HG03196 (cell line): ENCODE measurements around the gene NR3C2.

Source experiments
- ATAC-seq: cut with Tn5 transposase; IDR thresholded peaks from one replicate; pipeline ENCODE4 v1.9.1; 2021; ENCODE audit not compliant: unreplicated experiment

The NR3C2 gene

DNA sequence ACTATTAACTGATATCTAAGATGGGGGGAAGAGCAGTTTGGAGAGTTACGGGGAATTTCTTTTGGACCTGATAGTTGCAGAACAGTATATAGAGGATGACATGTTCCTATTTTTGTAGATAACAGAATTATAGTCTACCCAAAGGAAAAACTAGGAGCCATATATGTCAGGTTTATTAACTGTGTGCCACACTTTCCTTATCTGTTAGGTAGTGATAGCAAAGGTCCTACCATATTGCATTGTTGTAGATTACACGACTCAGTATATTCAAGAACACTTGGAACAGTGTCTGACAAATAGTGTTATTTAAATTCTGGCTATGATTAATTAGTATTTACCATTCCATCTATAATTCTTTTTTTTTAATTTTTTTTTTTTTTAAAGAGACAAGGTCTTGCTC lies 175.3 kb downstream of the NR3C2 start:
- ATAC-seq, result no peak

DNA sequence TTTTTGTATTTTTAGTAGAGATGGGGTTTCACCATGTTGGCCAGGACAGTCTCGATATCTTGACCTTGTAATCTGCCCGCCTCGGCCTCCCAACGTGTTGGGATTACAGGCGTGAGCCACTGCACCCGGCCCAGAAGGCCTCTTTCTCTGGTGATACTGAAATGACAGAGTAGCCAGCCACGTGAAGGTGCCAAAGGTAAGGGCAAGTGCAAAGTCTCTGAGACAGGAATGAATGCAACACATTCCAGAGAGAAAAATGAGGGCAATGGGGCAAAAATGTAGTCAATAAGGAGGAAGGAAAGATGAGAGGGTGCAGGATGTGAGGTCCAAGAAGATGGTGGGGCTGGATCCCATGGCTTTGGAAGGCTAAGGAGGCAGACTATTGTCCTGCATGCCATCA lies 176.0 kb downstream of the NR3C2 start:
- ATAC-seq, result no peak

DNA sequence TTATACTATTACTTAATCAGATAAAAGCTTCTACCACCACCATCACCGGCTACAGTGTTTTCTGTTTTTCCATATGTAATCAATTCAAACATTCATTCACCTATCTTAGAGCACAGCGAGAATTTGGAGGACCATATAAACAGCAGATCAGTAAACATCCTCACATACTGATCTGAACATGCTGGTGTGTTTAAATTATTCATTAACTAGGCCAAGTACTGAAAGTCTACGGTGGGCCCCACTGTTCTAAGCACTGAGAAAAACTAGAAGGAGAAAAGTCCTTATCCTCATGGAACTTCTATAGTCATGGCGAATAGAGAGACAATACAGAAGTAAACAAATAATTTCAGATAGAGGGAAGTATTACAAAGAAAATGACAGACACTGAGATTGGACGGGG lies 176.6 kb downstream of the NR3C2 start:
- ATAC-seq, result no peak

DNA sequence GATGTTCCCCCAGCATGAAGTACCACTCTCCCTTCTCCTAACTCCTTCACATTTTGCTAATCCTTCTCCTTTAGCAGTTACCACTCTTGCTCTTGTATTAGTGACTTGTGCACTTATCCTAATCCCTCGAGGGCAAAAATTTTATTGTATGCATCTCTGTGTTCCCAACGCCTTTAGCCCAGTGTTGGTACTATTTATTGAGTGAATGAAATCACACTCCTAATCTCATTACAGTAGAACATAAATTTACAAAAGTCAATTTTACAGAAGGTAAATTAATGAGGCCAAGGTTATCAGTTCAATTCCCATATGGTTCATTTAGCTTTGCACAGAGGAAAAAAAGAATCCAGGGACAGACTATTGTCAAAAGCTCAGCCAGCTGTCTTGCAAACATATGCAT lies 178.4 kb downstream of the NR3C2 start:
- ATAC-seq, result no peak

DNA sequence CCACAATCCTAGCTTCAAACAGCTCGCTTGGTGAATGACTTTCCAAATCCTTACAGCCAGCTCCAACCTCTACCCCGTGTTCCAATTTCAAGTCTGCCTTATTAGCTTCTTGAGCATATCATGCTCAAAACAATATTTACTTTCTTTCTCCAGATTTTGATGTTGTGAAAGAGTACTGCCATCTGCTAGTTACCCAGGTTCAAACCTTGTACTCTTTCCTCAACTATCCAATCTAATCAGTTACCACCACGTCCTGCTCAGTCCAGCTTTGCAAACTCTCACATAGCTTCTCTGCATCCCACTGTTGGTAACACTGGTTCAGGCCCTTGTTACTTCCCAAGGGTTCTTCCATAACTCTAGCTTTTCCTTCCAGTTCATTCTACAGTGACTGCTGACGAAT lies 179.1 kb downstream of the NR3C2 start:
- ATAC-seq, result no peak

DNA sequence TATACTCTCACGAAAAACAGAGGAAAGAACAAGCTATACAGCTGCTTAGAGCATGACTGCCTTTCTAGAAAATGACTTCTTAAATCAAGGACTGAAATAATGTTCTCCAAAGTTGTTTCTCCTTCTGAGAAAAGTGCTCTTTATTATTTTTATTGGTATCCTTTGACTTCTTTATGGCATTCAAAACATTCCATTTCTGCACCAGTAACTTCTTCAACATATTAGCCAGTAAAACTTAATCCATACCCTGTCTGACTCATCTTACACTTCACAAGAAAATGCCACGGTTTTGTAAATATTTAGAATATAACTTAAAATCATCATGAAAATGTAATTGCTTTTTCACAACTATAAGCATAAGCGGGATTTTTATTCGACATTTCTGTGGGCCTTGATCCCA lies 180.4 kb downstream of the NR3C2 start:
- ATAC-seq, result no peak

DNA sequence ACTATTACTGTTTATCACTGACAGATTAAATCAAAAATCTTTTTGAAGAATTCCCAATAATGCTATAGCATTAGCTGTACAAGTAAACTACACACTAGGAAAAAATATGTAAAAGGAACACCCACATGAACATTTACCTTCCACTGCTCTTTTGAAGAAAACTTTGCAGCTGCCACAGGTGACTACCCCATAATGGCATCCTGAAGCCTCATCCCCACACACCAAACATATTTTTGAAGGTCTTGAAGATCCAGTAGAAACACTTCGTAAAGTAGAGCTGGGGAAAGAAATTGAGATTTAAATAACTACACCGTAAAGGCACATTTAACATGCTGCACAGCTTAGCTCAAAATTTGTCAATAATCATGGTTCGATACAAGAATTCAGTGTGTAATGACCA lies 182.4 kb downstream of the NR3C2 start:
- ATAC-seq, result no peak

DNA sequence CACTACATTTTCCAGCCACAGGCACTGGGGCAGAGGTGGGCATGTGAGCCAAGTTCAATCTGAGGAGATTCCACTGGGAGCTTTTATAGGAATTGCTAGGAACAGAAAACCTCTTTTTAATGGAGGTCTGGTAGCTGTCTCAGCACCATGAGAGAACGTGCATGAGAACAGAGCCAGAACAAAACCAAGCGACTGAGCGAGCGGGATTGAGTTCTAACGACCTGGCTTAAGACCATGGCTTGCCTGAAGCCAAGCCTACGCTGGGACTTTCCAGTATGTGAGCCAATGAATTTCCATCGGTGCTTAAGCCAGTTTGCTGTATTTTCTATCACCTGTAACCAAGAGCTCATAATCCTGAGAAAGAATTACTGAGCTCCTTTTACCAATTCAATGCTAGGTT lies 183.7 kb downstream of the NR3C2 start:
- ATAC-seq, result no peak

DNA sequence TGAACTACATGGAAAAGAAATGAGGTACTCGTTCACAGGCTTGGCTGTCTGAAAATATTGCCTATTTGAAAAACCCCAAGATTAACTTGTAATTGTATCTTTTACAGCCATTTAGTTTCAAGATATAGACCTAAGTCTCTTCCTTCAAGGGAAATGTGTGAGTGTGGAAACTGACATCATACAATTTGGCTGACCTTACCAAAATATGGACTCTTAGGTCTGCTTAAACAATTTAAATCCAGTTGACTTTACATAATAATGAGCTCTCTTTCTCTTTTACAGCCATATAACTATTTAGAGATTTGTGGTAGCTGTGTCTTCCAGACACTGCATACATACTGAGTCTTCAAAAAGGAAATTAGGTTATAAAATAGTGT lies 186.9 kb downstream of the NR3C2 start:
- no peak for ATAC-seq

DNA sequence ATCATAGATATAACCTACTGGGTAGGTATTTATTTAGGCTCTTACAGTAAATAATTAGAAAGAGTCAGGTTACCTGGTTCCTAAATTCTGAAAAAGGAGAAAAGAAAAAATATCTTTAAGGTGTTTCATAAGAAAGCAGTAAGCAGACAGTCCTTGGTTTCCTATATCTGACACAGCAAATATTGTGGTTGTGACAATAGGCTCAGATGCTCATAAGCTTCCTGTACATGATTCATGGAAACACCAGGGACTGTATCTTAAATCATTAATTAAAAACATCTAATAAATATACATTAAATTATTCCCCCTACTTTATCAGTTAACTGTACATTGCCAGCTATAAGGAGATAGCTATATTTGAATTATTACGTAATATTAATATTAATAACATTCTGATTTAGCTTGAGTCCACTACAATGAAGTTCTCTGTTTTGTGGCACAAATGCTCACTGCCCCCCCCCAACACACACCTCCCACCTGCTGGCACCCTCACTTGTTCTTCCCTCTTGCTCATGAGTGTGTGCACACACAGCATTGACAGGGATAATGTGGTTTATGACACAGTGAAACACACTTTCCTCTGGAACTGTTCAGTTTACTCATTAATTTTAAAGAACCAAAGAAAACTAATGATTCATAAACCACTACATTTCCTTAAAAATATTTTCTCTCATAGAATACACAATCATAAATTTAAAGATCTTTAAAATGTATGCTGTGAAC lies 187.4 kb downstream of the NR3C2 start:
- no peak for ATAC-seq

DNA sequence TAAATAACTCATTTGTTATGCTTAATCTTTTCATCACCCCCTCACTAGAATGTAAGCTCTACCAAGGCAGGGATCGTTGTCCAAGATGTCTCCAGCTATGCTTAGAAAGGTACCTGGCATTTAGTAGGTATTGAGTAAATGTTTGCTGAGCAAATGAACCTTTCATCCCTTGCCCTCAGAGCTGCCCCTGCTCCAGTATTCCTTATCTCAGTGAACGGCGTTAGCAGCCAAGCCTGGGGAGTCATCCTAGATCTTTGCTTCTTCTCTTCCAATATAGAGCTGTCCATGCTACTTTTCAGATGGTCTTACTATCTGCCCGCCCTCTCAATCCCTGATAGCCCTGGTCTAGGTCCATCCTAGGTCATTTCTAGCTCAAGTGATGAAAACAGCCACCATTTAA lies 188.4 kb downstream of the NR3C2 start:
- no peak for ATAC-seq

DNA sequence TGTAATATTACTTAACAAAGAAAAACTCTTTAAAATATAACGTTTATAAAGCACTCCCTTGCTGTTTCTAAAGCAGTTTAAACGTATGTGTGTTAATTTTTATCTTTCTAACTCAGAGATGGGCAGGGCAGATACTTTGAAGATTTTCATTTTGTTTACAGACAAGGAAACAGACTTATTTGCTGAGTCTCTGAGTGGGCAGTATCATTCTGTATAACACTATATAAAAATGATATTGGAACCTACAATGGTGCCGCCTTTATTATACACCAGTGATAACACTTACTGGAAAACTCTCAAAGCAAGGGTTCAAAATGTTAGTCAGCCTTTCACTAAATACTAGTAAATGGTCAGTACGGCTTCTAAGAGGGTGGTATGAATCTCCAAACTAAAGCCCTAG lies 193.4 kb downstream of the NR3C2 start:
- ATAC-seq, result no peak

DNA sequence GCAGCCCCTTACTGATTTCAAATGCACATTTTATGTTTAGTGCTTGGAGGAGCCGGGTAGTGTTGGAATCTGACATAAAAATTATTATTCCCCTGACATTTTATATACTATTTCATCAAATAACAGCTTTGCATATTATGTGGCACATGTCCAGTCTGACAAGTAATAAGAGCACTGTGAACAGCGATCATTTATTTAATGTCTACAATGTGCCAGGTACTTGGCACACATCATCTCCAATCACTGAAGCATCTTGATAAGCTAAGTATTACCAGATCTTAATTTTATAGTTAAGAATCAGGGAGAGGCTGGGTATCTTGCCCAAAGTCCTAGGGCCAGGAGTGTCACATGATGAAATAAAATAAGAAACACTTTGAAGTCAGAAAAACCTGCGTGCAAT lies 197.2 kb downstream of the NR3C2 start:
- ATAC-seq, result no peak

DNA sequence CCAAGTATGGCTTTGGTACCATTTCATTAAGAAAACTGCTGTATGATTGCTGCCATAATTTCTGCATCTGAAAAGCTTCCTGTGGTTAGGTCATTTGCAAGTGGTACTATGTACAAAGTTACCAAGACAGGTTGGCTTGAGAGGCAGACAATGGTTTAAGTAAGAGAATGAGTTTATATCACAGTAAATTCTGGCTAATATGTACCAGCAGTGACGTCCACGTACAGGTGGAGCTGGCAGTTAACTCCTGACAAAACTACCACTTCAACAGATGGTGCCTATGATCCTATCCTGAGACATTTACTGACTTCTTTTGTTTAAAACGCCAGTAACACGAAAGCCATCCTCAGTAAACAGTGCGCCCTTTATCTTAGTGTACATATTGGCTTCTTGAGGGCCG lies 198.4 kb downstream of the NR3C2 start:
- ATAC-seq, result no peak

DNA sequence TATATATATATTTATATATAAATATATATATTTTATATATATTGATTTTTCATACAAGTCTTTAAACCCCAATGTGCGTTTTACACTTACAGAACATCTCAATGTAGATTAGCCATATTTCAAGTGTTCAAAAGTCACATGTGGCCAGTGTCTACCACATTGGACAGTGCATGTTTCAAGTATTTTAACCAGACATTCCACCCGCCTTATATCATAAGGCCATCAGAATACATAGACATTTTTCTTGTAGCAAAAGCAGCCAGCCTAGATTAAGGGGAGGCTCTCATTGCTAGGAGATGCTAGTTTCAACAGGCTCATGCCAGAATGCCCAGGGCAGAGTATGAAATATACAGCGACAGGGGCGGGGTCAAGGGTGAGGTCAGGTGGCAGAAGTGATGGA lies 202.0 kb downstream of the NR3C2 start:
- ATAC-seq, result no peak

DNA sequence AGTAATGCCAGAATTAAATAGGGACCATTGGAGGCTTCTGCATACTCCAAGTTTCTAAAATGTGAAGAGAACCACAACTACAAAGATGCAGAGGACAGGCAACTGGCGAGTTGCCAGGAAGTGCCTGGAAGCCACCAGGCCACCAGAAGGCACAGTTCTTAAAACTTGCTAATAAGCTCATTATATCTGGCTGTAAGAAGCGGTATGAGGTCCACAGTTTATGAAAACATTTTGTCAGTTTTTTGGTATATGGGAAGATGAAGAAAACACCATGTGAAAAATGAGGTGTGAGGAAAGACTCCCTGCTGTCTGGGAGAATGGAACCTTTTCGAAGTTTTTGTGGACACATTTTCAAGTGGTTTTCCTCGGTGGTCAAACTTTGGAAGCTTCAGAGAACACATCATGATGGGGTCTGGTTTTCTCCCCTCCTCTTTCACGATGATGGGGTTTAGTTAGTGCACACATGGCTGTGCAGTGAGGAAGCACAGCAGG lies 202.7 kb downstream of the NR3C2 start:
- no peak for ATAC-seq

DNA sequence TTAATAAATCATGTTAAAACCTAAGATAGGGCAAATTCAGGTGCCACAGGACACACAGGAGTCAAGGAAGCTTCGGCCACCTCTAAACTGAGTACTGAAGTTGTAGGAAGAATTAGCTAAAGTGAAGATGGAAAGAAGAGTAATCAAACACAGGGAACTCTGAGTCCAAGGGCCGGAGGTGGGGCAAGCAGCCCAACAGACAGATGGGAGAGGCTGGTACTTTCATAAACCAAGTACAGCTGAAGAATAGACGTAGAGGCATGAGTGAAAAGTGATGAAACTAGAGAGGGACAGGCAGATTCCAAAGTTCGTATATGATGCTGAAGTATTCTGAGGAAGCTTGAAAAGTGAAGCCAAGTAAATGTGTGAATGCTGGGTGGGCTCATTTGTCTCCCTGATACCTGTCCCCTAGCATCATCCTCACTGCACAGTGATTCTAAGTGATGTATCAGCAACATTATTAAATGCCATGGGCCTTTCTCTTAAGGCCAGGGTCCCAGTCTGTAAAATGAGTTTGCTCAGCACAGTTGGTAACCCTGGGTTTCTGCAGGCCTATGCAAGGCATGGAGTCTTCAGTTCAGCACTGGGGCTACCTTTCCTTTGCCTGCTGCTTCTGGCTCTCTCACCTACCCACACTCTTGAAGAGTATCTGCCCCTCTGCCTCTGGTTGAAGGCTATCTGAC lies 203.3 kb downstream of the NR3C2 start:
- no peak for ATAC-seq

DNA sequence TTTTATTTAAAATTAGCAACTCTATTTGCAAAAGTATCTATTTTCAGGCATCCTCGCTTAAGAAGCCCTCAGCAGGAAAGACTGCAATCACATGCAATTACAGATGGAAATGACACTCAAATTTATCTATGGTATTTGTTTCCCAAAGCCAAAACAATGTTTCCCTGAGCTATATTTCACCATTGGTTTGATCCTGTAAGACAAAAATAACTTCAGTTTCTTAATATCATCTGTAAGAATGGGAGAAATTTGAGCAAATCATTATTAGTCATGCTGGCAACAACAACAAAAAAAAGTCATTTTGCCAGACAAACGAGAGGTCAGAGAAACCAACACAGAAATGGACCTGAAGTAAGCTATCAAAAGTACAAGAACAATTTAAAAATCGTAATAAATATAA lies 204.1 kb downstream of the NR3C2 start:
- ATAC-seq, result no peak

DNA sequence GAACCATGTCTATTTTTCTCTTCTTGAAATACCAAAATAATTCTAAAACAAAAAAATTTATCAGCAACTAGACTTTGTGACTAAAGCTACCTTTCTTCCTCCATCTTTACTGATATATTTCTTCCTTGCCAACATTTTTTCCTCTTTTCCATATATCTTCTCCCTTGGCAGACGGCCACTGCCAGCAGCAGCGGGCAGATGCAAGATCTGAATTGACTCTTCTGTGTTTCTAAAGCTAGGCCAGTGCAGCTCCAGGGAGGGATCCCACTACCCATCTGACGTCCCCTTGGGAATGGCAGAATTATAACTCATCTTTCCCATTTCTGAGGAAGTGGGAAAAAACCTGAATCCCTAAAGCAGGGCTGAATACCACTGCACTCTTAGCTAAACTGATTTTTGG lies 206.4 kb downstream of the NR3C2 start:
- no peak for ATAC-seq

DNA sequence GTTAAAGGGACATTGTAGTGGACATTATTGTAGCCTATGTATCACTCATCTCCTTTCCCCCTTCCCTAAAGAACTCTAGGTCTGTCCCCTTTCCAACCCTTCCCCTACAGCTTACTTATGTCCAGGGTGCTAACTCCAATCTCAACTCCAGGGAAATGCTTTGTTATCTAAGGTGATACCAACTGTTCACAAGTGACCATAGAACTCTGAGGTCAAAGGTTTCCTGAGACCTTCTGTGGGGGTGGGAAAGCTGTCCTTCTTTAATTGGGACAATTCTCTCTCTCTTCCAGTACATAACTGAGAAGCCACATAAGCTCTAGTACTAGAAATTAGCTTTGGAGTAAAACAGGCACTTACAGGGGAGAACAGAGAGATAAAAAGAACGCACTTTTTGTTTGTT lies 212.4 kb downstream of the NR3C2 start:
- no peak for ATAC-seq

DNA sequence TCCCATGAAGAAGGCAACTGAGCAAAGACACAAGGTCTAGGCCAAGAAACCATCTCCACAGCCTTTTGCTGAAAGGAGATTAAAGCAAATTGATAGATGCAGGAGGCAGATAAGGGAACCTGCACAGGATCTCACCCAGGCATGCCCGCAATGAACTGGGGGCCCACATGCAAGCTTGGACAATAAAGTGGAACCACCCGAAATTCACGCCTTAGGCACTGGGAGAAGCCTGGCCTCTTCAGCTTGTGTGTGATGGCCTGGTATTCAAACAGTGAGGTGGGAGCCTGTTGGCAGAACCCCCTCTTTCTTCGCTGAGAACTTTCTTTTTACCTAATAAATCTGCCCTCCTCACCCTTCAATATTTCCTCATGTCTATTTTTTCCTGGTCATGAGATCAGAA lies 213.2 kb downstream of the NR3C2 start:
- ATAC-seq, result no peak

DNA sequence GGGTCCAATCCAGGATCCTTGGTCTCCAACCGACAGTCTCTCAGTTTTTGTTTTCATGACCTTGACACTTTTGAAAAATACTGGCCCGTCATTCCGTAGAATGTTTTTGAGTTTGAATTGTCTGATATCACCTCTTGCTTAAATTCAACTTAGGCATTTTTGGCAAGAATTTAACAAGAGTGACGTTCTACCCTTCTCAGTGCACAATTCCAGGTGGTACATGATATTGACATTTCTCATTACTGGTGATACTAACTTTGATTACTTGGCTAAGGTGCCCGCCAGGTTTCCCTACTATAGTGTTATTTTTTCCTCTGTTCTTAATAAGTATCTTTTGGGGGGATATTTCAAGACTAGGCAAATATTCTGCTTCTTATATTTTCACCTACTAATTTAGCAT lies 215.1 kb downstream of the NR3C2 start:
- no peak for ATAC-seq

DNA sequence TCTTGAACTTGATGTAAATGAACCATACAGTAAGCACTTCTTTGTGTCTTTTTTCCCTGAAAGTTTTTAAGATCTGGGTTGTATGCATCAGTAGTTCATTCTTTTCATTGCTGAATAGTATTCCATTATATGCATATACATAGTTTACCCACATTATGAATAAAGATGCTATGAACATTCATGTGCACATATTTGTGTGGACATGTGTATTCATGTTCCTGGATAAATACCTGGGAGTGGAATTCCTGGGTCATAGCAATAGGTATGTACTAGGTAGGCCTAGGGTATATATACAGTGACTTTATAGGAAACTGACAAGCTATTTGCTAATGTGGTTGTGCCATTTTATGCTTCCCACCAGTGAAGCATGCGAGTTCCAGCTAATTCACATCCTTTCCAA lies 215.9 kb downstream of the NR3C2 start:
- no peak for ATAC-seq
